ENCODE measurements around the gene SLC22A3.
A peak's percentile ranks its signal among the peaks of the same experiment; 100 is the strongest.
"Not testable (repeated sequence)": the region's sequence is repeated elsewhere in the genome, so short reads cannot be mapped to it uniquely, and the experiment has no call there.

The SLC22A3 gene

GRCh38 chr6:160374836-160375560, 26.8 kb downstream of the SLC22A3 start:
- DNase-seq, result no peak

DNA sequence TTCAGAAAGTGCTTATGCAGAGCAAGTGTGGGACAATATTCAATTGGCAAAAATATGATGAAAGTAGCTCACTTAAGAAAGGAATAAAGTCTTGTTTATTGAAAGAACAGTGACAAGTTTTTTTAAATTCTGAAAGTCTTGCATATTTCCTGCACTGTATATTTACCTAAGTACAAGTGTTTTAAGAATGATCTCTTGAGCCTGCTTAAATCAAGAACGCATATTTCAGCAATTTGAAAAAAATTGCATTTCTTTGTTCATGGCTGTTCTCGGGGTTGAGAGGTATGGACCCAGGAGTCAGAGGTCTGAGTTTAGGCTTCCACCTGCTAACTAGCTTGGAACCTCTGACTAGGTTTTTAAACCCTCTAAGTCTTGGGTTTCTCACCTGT, 27.4 kb downstream of the SLC22A3 start:
- DNase-seq, result no peak

DNA sequence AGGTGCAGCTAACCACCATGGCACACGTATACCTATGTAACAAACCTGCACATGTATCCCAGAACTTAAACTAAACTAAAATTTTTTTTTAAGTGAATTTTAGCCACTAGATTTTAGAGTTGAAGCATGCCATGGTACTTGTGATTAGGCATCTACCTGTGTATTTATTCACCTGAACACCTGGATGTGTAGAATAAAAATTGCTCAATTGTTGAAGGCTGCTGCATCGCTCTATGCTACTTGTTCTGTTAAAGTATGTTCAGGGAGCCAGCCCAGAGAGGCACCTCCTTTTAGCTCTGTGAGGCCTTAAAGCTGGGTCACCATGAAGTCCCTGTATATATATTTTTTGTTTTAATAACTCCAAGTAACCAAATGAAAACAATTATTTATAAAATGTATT, 28.3 kb downstream of the SLC22A3 start:
- no peak for DNase-seq

- no peak for DNase-seq
Measured at GRCh38 chr6:160378218-160378617, 30.0 kb downstream of the SLC22A3 start.

- DNase-seq, result no peak
Measured at GRCh38 chr6:160378882-160379281, 30.7 kb downstream of the SLC22A3 start.

GRCh38 chr6:160379466-160379865, 31.3 kb downstream of the SLC22A3 start:
- peak; percentile 42 for DNase-seq

DNA sequence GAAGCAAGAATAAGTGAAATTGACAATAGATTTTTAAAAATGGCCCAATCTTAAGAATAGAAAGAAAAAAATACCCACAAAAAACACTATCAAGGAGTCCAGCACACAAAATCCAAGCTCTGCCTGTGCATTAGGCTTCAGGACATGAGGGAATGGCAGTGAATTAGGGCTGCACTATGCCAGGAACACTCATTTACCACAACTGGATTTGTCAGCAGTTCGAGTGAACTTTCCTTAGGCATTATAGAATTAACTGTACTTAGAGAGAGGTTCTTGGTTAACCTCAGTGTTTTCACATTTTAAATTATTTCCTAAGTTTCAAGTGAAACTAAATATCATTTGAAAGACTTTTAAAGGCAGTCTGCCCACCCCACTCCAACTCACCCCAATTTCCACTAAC, 34.8 kb downstream of the SLC22A3 start:
- DNase-seq, result no peak

GRCh38 chr6:160386869-160387530, 38.8 kb downstream of the SLC22A3 start:
- DNase-seq, result no peak

GRCh38 chr6:160387916-160388643, 39.9 kb downstream of the SLC22A3 start:
- no peak for DNase-seq

DNA sequence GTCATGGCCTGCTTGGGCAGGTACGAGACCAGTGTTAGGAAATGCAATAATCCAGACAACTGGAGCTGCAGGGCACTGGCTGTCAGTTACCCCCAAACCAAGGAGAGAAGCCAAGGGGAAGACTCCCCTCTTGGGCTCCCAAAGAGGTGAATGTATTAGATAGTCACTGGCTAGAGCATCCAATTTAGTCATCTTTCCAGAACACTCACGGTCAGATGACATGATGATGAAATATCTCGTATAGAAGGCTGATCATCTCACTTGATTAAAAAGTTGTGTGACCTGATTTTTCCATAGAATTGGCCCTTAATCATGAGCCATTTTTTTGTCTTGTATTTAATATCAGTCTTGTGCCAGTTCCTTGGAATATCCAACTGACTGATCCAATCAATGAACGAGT, 40.7 kb downstream of the SLC22A3 start:
- no peak for DNase-seq

DNA sequence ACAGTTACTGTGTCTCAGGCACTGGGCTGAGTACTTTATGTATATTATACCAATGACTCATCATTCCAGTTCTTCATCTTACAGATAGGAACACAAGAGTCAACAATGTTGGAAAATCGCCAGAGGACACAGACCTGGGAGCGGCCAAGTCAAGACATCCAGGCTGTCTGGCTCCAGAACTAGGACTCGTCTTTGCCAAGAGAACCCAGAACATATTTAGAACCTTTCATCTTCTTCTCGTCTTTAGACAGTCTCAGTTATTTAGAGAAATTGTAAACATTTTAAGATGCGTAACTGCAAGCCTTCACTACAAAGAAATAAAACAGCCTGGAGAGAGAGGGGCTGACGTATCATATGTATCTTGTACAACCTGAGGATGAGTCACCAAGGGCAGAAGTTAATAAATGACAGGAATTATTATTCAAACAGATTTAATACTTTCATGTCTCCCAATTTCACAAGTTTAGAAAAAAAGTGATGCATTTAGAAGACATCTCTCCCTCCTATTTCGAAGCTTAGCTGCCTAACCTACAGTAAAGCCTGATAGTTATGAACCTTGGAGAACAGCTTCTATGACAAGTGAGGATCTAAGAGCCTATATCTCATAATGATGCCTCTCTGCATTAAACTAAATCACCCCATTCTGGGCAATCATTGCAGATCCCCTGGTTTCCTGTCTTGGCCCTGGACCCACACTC, 43.4 kb downstream of the SLC22A3 start:
- peak; percentile 32 for DNase-seq

DNA sequence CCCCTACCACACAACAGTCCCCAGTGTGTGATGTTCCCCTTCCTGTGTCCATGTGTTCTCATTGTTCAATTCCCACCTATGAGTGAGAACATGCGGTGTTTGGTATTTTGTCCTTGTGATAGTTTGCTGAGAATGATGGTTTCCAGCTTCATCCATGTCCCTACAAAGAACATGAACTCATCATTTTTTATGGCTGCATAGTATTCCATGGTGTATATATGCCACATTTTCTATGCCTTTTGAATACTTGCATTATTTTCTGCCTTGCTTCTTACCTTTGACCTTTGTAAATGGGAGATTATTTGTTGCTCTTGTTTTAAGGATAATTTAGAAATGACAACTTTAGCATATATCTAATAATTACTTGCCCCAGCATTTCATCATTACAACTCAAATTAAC, 45.3 kb downstream of the SLC22A3 start:
- DNase-seq, result not testable (repeated sequence)

DNA sequence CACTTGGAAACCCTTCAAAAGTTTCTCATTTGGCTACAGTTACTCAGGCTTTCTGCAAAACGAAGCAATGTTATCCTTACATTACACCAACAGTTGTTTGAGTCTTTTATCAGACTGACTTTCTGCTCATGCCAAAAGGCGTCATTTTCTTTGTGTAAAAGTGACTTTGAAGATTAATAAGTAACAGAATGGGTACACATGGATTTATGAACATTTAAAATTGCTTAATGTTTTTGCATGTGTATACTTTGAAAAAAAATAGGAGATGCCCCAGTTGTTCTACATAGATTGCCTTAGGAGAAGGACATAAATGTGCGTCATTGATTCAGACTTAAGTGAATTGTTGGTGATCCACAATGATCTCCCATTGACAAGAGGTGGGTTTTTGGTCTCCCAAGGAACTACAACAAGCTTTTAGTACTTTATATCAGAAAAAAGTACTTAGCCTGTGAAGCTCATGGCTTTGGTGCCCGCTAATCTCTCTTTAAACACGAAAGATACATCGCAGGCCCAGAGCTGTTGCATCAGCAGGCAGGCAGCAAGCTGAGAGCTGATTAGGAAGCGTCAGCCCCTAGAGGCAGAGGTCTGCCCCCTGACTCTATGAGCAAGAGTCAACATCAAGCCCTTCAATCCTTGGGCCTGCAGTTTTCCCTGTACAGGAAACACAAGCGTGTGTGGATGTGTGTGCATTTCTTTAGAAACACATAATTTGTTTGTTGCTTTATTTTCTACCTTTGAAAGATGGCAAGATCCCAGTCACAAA, 45.9 kb downstream of the SLC22A3 start:
- no peak for DNase-seq

GRCh38 chr6:160394654-160395035, 46.5 kb downstream of the SLC22A3 start:
- no peak for DNase-seq

- DNase-seq, result no peak
Measured at GRCh38 chr6:160395187-160395586, 47.0 kb downstream of the SLC22A3 start.

DNA sequence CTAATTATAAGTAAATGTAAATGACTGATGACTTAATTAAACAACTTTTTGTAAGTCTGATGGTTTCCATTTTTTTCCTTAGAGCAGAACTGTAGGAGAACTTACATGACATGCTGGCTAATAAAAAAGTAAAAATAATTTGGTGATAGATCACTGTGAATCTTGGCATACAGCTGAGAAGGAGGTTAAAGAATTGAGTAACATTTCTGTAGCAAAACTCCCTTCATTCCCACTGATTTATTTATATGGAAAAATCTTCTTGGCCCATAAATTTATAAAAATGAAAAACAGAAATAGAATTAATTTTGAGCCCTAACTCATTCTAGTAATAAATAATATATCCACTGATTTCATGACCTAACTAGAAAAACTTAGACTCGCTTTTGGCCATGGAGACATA, 48.1 kb downstream of the SLC22A3 start:
- no peak for DNase-seq

DNA sequence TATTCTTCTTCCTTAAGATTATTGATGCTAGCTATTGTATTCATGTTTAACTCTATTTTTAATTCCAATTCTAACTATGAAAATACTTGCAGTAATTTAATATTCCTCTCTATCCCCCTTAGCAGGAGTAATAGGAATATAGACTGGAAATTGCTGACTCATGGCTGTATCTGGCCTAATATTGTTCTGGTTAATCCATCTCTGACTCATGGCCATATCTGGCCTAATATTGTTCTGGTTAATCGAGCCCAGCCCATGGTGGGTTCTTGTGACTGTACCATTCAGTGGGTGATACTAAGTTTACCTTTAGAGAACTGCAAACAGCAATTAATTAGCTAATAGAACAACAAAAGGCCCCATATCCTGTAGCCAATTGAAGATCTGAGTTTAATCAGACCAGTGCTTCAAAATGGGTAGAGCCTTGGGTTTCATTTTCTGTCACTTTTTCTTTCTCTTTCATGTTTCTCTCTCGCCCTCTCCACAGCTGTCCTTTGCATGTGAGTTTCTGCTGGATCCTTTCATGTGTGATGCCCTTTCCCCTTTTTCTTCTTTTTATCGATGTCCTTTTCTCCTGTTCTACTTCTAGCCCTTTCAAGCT, 50.6 kb downstream of the SLC22A3 start:
- DNase-seq, result peak; percentile 24

GRCh38 chr6:160400446-160400845, 52.3 kb downstream of the SLC22A3 start:
- DNase-seq, result peak; percentile 18

DNA sequence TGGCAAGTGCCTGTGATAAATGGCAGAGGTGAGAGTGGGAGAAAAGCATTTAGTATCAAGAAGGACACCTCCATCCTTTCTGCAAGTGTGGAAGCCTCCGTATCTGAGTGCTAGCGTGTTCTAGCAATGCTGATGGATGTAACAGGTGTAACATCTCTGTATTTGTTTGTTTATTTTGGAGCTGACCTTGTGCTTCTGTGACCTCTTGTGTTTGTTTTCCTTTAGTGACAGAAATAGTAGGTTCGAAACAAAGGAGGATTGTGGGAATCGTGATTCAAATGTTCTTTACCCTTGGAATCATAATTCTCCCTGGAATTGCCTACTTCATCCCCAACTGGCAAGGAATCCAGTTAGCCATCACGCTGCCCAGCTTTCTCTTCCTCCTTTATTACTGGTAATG, 60.4 kb downstream of the SLC22A3 start:
- DNase-seq, result no peak

DNA sequence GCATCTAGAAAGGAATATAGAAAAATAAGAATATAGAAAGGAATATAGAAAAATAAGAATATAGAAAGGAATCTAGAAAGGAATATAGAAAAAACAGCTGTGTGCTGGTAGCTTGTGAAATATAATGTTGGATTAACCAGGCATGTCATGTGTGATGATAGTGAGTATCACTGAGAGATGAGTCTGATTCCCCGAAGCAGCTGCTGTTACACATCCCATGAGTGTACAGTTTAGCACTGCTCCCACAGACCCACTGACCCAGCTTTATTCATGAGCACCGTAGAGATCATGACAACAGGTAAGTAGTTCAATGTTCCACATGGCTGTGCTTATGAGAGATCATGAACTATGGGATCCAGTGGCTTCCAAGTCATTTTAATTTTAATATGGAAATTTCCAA, 64.8 kb downstream of the SLC22A3 start:
- DNase-seq, result no peak

GRCh38 chr6:160417146-160417545, 69.0 kb downstream of the SLC22A3 start:
- no peak for DNase-seq

DNA sequence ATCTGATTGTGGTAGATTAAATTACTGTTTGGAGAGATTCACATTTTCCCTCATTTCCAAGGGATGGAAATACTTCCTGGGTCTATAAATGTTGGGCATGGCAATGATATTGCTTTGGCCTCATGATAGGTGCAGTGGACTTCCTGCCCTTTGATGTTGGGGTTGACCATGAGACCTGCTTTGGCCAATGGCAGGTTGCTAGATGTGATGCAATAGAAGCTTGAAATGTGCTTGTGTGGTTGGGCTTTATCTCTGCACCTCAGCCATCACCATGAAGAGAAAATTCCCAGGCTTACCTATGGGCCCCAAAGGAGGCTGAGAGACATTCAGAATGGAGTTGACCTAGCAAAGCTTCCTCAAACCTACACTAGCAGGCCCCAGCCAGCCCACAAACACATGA, 69.4 kb downstream of the SLC22A3 start:
- DNase-seq, result no peak
